Stimulated activated CD8-positive, alpha-beta memory T cell treated with anti-CD3 and anti-CD28 coated beads, Interleukin-7, amount 100 ng/mL, for 4 hours (primary cell): Measurements from ENCODE around the gene AMMECR1L.
A peak's percentile ranks its signal among the peaks of the same experiment; 100 is the strongest.
"Not testable (repeated sequence)": the region's sequence is repeated elsewhere in the genome, so short reads cannot be mapped to it uniquely, and the experiment has no call there.

Experiments used
- DNase-seq, 2 donors: peaks; one replicate each; pipeline ENCODE4 v3.0.0-alpha.2; 2020; ENCODE audit warnings: low read depth in 2 of 2

AMMECR1L gene

DNA sequence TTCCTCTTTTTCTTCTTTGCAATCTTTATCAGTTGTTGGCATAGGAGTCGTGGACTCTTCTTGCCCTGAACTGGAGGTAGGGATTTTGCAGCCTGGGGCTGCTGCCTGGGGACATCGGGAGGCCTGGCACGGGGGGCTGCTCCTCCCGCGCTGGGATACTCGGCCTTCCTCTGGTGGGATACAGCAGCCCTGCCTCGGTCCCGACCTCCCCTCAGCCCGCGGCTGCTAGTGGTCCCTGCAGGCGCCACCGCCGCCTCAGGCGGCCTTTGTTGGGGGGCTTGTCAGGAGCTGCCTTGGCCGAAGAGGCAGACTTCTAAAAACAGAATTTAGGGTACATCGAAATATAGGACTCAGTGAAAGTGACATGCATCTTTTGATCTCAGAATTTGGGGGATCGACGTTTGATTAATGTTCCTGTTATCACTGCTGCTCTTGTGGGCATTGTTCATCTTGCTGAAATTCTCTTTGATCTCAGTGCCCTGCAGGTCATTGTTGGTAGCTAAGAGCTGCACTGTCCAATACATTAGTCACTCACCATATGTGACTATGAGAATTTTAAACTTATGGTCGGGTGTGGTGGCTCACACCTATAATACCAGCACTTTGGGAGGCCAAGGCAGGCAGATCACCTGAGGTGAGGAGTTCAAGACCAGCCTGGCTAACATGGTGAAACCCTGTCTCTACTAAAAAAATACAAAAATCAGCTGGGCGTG lies 44.1 kb downstream of the AMMECR1L start:
- no peak for DNase-seq

DNA sequence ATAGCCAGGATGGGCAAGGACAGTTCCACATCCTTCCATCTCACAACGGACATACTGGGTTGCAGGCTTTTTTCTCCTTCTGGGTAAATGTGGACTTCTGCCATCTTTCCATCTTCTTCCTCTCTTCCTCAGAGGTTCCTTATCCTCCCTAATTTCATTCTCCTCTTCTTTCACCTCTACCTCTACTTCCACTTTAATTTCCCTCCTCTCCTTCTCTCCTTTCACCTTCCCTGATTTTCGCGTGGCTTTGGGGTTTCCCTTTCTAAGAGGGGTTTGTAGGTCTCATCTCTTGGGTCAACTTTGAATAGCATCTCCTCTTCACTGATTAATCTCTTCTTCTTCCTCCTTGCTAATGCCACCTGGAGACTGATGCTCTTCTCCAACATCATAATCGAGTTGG lies 44.9 kb downstream of the AMMECR1L start:
- DNase-seq, result no peak

DNA sequence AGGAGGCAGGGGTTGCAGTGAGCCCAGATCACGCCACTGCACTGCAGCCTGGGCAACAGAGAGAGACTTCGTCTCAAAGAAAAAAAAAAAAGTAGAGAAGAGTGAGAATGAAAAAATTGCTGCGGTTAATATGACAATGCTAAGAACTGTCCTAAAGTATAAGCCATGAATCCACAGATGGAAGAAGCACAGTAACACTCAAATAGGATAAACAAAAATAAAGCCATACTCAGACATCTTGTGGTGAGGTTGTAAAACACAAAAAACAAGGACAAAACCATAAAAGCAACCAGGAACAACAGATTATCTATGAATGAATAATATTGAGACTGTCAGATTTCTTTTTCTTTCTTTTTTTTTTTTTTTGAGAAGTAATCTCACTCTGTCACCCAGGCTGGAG lies 50.8 kb downstream of the AMMECR1L start:
- DNase-seq, result no peak

DNA sequence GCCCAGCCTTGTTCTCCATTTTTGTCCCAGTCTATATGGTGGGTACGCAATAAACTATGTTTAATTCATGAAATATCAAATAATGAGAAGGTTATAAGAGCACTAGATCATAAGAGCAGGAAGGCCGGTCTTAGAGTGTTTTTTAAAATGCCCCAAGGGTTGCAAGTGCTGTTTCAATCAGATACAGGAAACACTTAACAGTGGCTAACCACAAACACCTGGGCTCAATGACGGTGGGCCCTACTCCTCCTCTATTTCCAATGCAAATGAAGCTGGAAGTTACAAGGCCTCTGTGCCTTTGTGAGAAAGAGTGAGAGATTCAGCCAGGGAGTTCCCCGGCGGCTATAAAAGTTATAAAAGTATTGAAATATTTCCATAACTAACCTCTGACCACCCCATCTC lies 55.9 kb downstream of the AMMECR1L start:
- DNase-seq, result peak; percentile 35 to 45

DNA sequence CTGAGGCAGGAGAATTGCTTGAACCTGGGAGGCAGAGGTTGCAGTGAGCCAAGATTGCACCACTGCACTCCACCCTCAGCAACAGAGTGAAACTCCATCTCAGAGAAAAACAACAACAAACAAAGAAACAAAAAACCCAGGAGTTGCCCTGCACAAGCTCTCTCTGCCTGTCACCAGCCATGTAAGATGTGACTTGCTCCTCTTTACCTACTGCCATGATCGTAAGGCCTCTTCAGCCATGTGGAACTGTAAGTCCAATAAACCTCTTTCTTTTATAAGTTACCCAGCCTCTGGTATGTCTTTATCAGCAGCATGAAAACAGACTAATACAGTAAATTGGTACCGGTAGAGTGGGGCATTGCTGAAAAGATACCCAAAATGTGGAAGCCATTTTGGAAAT lies 59.0 kb downstream of the AMMECR1L start:
- DNase-seq, result not testable (repeated sequence)

DNA sequence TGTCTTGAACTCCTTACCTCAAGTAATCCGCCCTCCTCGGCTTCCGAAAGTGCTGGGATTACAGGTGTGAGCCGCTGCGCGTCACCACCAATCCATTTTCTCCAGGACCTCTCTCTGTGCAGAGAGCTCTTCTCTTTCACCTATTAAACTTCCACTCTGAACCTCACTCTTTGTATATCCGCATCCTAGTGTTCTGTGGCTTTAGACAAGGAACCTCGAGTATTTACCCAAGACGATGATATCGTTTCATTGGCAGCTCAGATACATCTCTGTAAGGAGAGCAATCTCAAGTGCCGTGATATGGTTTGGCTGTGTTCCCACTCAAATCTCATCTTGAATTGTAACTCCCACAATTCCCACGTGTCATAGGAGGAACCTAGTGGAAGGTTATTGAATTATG lies 59.7 kb downstream of the AMMECR1L start:
- no peak for DNase-seq

DNA sequence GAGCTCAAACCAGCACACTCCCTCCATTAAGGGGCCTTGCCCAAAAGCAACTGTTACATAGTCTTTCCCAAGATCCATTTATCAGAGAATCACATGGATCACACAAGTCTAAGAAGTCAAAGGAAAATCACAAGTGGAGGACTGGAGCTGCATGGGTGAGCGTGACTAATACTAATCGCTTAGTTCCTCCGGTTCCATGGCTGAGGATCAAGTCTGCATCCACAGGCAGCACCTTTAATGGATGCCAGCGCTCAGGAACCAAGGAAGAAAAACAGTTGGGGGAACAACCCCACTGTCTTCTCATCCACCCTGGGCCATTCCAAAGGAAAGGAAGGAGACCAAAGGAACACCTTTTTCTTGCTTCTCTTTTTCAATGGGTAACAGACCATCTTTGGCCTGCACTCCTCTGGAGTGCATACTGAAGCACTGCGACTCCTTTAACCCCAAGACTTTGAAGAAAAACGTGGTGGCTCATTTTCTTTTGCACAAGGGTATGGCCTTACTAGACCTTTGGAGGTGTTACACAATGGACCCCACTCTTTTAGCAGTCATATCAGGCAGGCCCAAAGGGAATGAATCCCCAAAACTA lies 65.6 kb downstream of the AMMECR1L start:
- DNase-seq, result no peak

DNA sequence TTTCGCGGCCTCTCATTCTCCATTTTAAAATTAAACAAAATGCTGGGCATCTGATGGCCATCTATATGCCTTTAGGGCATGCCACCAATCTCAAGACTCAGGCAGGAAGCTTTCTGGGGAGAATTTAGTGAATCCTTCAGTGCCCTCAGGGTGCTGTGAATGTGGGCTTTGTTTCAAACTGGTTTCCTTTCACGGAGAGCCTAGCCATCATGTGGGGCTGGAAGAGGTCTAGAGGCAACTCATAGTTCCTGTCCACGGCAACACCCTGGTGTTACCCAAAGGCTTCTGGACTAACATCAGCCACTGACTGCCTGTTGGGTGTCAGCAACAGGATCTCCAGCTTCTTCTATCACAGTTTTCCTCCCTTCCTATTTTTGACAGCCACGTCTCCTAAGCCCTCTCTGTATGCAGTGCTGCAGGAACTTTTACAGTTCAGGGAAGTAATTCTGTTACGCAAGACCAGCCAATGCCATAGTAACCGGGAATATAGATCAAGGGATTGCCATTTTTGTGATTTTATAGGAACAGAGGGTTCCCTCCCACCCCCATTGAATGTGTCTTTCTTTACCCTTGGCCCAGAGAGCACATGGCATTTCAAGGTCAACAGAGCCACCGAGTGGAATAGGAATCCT lies 66.8 kb downstream of the AMMECR1L start:
- DNase-seq, result no peak

DNA sequence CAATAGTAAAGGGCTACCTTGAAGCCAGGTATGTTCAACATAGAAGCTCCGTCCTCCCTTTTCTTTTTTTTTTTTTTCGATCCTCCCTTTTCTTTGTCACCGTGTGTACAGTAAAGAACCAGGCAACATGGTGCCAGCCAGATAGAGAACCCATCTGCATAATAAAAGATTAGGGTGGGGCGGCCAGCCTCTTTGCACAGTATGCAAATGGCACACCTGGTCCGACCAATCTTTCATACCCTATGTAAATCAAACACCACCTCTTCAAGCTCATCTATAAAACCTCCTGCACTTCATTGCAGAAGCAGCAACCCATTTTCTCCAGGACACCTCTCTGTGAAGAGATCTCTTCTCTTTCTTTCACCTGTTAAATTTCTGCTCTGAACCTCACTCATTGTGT lies 67.5 kb downstream of the AMMECR1L start:
- no peak for DNase-seq

DNA sequence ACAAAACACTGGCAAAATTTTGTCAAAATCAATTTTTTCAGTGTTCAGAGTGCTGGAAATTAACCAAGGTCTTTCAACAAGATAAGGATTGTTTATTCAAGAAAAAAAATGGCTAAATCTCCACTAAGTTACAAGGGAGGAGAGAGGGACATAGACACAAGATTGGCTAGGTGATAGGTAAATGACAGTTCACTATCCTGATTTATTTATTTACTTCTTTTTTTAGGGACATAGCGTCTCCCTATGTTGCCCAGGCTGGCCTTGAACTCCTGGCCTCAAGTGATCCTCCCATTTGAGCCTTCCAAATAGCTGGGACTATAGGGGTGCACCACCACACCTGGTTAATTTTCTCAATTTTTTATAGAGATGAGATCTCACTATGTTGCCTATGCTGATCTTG lies 71.1 kb downstream of the AMMECR1L start:
- no peak for DNase-seq

DNA sequence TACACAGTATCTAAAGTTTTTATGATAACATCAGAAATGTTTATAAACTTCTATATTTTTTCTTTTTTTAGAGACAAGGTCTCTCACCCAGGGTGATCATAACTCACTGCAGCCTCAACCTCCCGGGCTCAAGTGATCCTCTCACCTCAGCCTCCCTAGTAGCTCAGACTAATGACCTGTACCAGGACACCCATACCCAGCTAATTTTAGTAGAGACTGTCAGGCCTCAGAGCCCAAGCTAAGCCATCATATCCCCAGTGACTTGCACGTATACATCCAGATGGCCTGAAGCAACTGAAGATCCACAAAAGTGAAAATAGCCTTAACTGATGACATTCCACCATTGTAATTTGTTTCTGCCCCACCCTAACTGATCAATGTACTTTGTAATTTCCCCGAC lies 73.3 kb downstream of the AMMECR1L start:
- not testable (repeated sequence) for DNase-seq
